GM19455 (cell line): ENCODE results near the gene MEIS2.

Experiments
- ATAC-seq: cut with Tn5 transposase; IDR thresholded peaks from one replicate; pipeline ENCODE4 v1.9.1; 2021; ENCODE audit not compliant: unreplicated experiment

Gene MEIS2

GRCh38 chr15:37112971-37113670, 12.8 kb upstream of the MEIS2 start:
- ATAC-seq, result no peak

- no peak for ATAC-seq
Measured at GRCh38 chr15:37112171-37112570, 11.8 kb upstream of the MEIS2 start.

GRCh38 chr15:37111427-37111717, 11.0 kb upstream of the MEIS2 start:
- no peak for ATAC-seq

- ATAC-seq, result no peak
Measured at GRCh38 chr15:37109872-37110572, 9.7 kb upstream of the MEIS2 start.

GRCh38 chr15:37109168-37109871, 9.0 kb upstream of the MEIS2 start:
- no peak for ATAC-seq

- no peak for ATAC-seq
Measured at GRCh38 chr15:37108381-37109167, 8.2 kb upstream of the MEIS2 start.

- ATAC-seq, result no peak
Measured at GRCh38 chr15:37107744-37108380, 7.5 kb upstream of the MEIS2 start.

GRCh38 chr15:37107071-37107743, 6.9 kb upstream of the MEIS2 start:
- ATAC-seq, result no peak

- ATAC-seq, result no peak
Measured at GRCh38 chr15:37106490-37107001, 6.2 kb upstream of the MEIS2 start.

- ATAC-seq, result no peak
Measured at GRCh38 chr15:37105889-37106288, 5.5 kb upstream of the MEIS2 start.

GRCh38 chr15:37105029-37105428, 4.7 kb upstream of the MEIS2 start:
- no peak for ATAC-seq

- no peak for ATAC-seq
Measured at GRCh38 chr15:37104424-37104981, 4.2 kb upstream of the MEIS2 start.

- ATAC-seq, result no peak
Measured at GRCh38 chr15:37103475-37104423, 3.4 kb upstream of the MEIS2 start.

GRCh38 chr15:37103163-37103435, 2.8 kb upstream of the MEIS2 start:
- ATAC-seq, result no peak

GRCh38 chr15:37102305-37103162, 2.2 kb upstream of the MEIS2 start:
- no peak for ATAC-seq

GRCh38 chr15:37101980-37102304, 1.6 kb upstream of the MEIS2 start:
- no peak for ATAC-seq

GRCh38 chr15:37100966-37101215, 542 bp upstream of the MEIS2 start:
- peak; percentile 22 for ATAC-seq

- ATAC-seq, result no peak
Measured at GRCh38 chr15:37099319-37100108, 835 bp downstream of the MEIS2 start.
